Astrocyte (in vitro differentiated cells and primary cell): ENCODE data around the gene NOL4L. TPM values are rescaled to one million over a fixed set of nuclear protein-coding genes. Genes with fewer than 3 reads are reported as not detected.
A peak's percentile ranks its signal among the peaks of the same experiment; 100 is the strongest.

ENCODE experiments used
- DNase-seq: peaks from one replicate; pipeline ENCODE4 v3.0.0-alpha.2; 2010; ENCODE audit warnings: low read depth
- FAIRE-seq: peaks from 2 replicates; lab custom pipeline; 2011; peaks lifted over from hg19 to GRCh38; lab: Jason Lieb, UNC
- H2AFZ ChIP-seq: 2 replicates; pipeline ENCODE4 v1.6.0; 2012; ENCODE audit warnings: low read depth, low read length, inconsistent platforms
- H3K27ac ChIP-seq: 2 replicates; pipeline ENCODE4 v1.5.1; 2011; ENCODE audit warnings: low read depth, low read length, inconsistent platforms
- H3K27me3 ChIP-seq: 2 replicates; pipeline ENCODE4 v1.6.0; 2011; ENCODE audit warnings: low read length, inconsistent platforms; ENCODE audit not compliant: insufficient read depth
- H3K36me3 ChIP-seq: 2 replicates; pipeline ENCODE4 v1.5.1; 2011; ENCODE audit warnings: low read length, inconsistent platforms; ENCODE audit not compliant: insufficient read depth
- H3K4me1 ChIP-seq: 2 replicates; pipeline ENCODE4 v1.5.1; 2011; ENCODE audit warnings: low read length, inconsistent platforms; ENCODE audit not compliant: insufficient read depth
- H3K4me2 ChIP-seq: 2 replicates; pipeline ENCODE4 v1.6.0; 2012; ENCODE audit warnings: low read length, inconsistent platforms
- H3K4me3 ChIP-seq: 2 replicates; pipeline ENCODE4 v1.5.1; 2011; ENCODE audit warnings: low read depth, mild to moderate bottlenecking, low read length, inconsistent platforms; ENCODE audit not compliant: insufficient read depth
- H3K79me2 ChIP-seq: 2 replicates; pipeline ENCODE4 v1.6.0; 2012; ENCODE audit warnings: mild to moderate bottlenecking, low read length, inconsistent platforms; ENCODE audit not compliant: insufficient read depth
- H3K9ac ChIP-seq: 2 replicates; pipeline ENCODE4 v1.6.0; 2012; ENCODE audit warnings: mild to moderate bottlenecking, low read length, inconsistent platforms
- H3K9me3 ChIP-seq: 2 replicates; pipeline ENCODE4 v1.5.1; 2012; ENCODE audit warnings: low read depth, mild to moderate bottlenecking, low read length, inconsistent platforms; ENCODE audit not compliant: insufficient read depth
- H4K20me1 ChIP-seq: 2 replicates; pipeline ENCODE4 v1.6.0; 2012; ENCODE audit warnings: low read length, inconsistent platforms; ENCODE audit not compliant: insufficient read depth
- H3K27ac Mint-ChIP-seq: one replicate; pipeline ENCODE4 v1.8.0; 2021; ENCODE audit warnings: mild to moderate bottlenecking, mixed read lengths; ENCODE audit not compliant: unreplicated experiment
- H3K27me3 Mint-ChIP-seq: one replicate; pipeline ENCODE4 v1.8.0; 2021; ENCODE audit warnings: low read depth, mixed read lengths; ENCODE audit not compliant: unreplicated experiment
- H3K36me3 Mint-ChIP-seq: one replicate; pipeline ENCODE4 v1.8.0; 2021; ENCODE audit warnings: low read depth, mixed read lengths; ENCODE audit not compliant: unreplicated experiment
- H3K4me1 Mint-ChIP-seq: one replicate; pipeline ENCODE4 v1.8.0; 2021; ENCODE audit warnings: low read depth, mixed read lengths; ENCODE audit not compliant: unreplicated experiment
- H3K4me3 Mint-ChIP-seq: one replicate; pipeline ENCODE4 v1.8.0; 2021; ENCODE audit warnings: mild to moderate bottlenecking, moderate library complexity, mixed read lengths; ENCODE audit not compliant: unreplicated experiment
- H3K9me3 Mint-ChIP-seq: one replicate; pipeline ENCODE4 v1.8.0; 2021; ENCODE audit warnings: mild to moderate bottlenecking, mixed read lengths; ENCODE audit not compliant: unreplicated experiment
- EZH2 ChIP-seq: IDR thresholded peaks from 2 replicates; pipeline ENCODE4 v1.6.1; 2012; ENCODE audit warnings: mild to moderate bottlenecking, low read length, inconsistent platforms; ENCODE audit not compliant: insufficient read depth
- total RNA-seq: library from RNA; stranded (reverse); gene quantifications from 2 replicates; pipeline ENCODE4 v1.2.1, GENCODE V29; 2021
- TF ChIP-seq, protein P1 (sequence below): IDR thresholded peaks from 2 replicates; pipeline ENCODE4 v1.5.1; 2011; ENCODE audit warnings: low read depth, mild to moderate bottlenecking, inconsistent platforms, low read length, moderate library complexity; ENCODE audit not compliant: insufficient read depth

The NOL4L gene
- total RNA-seq, 1 donor from 2014 or later: 35.5 TPM

DNA sequence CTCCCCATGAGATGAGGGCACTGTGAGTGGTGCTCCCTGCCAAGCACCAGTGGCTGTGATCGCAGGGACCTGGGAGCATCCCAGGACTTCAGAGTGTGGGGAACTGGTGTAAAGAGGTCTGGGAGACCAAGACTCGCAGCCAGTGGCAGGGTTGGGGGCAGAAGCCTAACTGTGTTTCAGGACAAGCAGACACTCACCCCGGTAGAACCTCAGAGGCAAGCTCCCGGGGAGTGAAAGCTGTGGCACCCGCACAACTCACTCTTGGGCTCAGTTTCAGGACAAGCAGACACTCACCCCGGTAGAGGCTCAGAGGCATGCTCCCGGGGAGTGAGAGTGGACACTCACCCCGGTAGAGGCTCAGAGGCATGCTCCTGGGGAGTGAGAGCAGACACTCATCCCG lies 114.2 kb downstream of the NOL4L start:
- peak overlapping the region; percentile 93 for H3K27ac ChIP-seq
- H3K36me3 ChIP-seq: peaks cover 4% of the 10 kb centered on the region
- H4K20me1 ChIP-seq: peaks cover 9% of the 10 kb centered on the region
- H3K27me3 ChIP-seq: no peaks in the 10 kb centered on the region
- H3K4me1 ChIP-seq: peaks cover 76% of the 10 kb centered on the region
- FAIRE-seq (no peak), DNase-seq (no peak)
- no peak overlapping the region for H2AFZ ChIP-seq
- peak overlapping the region; percentile 47 for H3K4me2 ChIP-seq
- H3K27me3 Mint-ChIP-seq: no peaks in the 10 kb centered on the region
- TF ChIP-seq EZH2: no peak
- TF ChIP-seq, protein P1, sequence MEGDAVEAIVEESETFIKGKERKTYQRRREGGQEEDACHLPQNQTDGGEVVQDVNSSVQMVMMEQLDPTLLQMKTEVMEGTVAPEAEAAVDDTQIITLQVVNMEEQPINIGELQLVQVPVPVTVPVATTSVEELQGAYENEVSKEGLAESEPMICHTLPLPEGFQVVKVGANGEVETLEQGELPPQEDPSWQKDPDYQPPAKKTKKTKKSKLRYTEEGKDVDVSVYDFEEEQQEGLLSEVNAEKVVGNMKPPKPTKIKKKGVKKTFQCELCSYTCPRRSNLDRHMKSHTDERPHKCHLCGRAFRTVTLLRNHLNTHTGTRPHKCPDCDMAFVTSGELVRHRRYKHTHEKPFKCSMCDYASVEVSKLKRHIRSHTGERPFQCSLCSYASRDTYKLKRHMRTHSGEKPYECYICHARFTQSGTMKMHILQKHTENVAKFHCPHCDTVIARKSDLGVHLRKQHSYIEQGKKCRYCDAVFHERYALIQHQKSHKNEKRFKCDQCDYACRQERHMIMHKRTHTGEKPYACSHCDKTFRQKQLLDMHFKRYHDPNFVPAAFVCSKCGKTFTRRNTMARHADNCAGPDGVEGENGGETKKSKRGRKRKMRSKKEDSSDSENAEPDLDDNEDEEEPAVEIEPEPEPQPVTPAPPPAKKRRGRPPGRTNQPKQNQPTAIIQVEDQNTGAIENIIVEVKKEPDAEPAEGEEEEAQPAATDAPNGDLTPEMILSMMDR: no peak
- H3K27ac Mint-ChIP-seq: peak overlapping the region; percentile 69
- H3K4me1 Mint-ChIP-seq: peaks cover 18% of the 10 kb centered on the region
- H3K9me3 ChIP-seq: no peaks in the 10 kb centered on the region
- H3K4me3 Mint-ChIP-seq: no peak overlapping the region
- peak overlapping the region; percentile 53 for H3K9ac ChIP-seq
- no peak overlapping the region for H3K4me3 ChIP-seq
- H3K79me2 ChIP-seq: peaks cover 93% of the 10 kb centered on the region
- H3K9me3 Mint-ChIP-seq: no peaks in the 10 kb centered on the region
- peaks cover 7% of the 10 kb centered on the region for H3K36me3 Mint-ChIP-seq

DNA sequence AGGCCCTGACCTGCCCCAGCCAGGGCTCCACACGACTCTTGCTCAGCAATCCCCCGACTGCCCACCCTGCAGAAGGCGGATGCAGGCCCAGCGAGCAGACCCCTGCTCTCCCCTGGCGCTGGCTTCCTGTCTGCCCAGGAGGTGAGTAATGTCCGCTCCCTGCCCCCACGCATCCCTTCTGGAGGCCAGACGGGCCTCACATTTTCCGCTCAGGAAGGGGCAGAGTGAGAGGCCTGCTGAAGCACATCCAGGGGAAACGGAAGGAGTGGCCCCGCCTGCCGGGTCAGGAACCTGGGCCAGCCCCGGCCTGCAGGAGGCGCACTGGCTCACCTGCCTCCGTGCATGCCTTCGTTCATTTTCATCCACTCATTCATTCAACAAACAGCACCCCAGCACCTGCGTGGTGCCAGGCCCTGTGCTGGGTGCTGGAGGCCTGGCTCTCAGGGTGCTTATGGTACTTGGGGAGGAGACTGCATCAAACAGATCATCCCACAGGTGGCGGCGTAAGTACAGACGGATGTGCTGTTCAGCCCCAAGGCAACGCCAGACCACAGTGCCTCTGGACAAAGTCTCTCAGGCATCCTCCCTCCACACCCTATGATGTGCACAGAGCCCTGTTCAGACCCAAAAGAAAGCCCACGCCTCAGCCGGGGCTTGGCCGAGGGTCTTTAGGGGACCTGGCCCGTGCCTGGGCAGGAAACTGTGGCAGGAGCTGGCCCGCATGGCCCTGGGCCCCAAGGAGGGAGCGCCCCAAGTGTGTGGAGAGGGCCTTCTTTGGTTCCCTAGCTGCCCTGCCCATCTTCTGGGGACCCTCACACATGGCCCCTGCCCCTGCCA lies 114.9 kb downstream of the NOL4L start:
- FAIRE-seq: no peak

More for the DNA sequence above, 114.9 kb downstream of the NOL4L start:
- TF ChIP-seq EZH2: no peak
- TF ChIP-seq, protein P1: peak; percentile 32
- Mint-ChIP-seq H3K9me3 (no peaks in the 10 kb centered on the region), H3K4me1 (peaks cover 17% of the 10 kb centered on the region), H3K27ac (peak overlapping the region; percentile 75), H3K36me3 (peaks cover 7% of the 10 kb centered on the region), H3K4me3 (no peak overlapping the region), H3K27me3 (no peaks in the 10 kb centered on the region)
- no peaks in the 10 kb centered on the region for H3K27me3 ChIP-seq
- H2AFZ ChIP-seq: no peak overlapping the region
- H3K4me3 ChIP-seq: peak overlapping the region; percentile 29
- H3K27ac ChIP-seq: peak overlapping the region; percentile 93
- H3K36me3 ChIP-seq: peaks cover 4% of the 10 kb centered on the region
- no peaks in the 10 kb centered on the region for H3K9me3 ChIP-seq
- peak overlapping the region; percentile 66 for H3K9ac ChIP-seq
- peak; percentile 83 for DNase-seq
- H3K4me2 ChIP-seq: peak overlapping the region; percentile 47
- peaks cover 74% of the 10 kb centered on the region for H3K4me1 ChIP-seq
- H3K79me2 ChIP-seq: peaks cover 96% of the 10 kb centered on the region
- H4K20me1 ChIP-seq: peaks cover 11% of the 10 kb centered on the region
